HG03045 (cell line): ENCODE measurements around the gene ARID1B.

Source experiments
- ATAC-seq: cut with Tn5 transposase; IDR thresholded peaks from one replicate; pipeline ENCODE4 v1.9.1; 2021; ENCODE audit warnings: mild to moderate bottlenecking, moderate library complexity; ENCODE audit not compliant: unreplicated experiment

The ARID1B gene

DNA sequence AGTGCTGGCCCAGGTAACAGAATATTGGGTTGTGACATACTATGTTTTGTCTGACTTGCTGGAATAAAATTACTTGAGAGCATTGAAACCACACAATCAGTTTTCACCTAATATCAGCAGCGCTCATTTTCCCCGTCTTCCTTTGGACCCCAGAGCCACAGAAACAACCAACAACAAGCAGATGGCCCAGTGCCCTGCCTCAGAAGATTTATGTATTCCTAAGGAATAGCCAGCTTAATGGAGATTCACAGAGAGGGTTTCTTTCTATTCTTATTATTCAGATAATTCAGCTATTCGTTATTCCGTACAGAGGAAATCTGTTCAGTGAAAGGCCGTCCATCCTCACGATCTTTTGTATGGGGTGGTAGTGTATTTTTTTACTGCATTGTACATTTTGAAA, 391.3 kb downstream of the ARID1B start:
- no peak for ATAC-seq

GRCh38 chr6:157169226-157169625, 392.0 kb downstream of the ARID1B start:
- no peak for ATAC-seq

DNA sequence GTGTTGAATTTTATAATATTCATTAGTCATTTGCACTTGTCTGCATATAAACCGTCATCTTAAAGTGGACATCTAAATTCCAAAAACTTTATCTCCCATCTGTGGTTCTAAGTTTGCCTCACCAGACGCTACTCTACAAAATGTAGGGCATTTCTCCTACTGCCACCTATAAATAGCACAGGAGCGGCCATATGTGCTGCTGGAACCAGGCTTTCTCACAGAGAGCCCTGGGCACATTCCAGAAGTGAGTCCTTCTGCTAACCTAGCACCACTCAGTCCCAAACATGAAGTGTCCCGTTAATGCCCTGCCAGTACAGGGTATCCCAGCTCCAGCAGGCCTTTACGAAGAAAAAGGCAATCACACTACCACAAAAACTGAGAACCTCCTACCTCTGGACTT, 392.5 kb downstream of the ARID1B start:
- no peak for ATAC-seq

DNA sequence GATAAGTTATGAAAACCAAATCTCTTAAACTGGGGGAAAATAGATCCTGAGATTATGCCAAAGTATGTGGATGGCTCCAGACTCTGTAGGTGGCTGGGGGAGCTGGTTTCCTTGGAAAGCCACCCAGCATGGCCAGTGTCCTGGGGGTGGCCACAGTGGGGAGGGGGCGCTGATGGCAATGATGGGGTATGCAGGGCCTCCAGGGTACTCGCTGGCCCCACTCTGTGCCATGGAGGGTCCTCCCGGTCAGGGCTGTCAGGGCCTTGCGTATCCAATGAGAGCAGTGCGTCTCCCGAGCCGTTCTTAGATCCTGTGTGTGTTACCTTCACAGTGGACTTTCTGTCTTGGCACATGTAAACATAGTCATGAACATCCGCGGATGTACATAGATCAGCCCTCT, 393.4 kb downstream of the ARID1B start:
- ATAC-seq, result no peak

DNA sequence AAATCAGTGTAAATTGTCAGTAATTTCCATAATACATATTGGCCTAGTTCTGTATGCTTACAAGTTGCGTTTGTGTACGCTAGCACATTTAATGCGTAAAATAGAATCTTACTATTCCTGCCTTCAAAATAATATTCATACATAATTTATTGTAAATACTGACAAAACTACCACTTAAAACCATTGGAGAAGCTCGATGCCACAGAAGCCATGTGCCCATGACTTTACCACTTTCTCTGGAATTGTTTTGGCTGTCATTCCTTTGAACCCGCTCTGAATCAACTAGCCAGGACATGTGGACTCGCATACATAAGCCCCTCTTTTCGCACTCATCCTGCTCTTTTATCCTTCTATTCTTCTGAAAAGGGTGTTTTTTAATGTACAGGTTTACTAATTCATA, 394.6 kb downstream of the ARID1B start:
- no peak for ATAC-seq

- no peak for ATAC-seq
These were observed 395.1 kb downstream of the ARID1B start for GRCh38 chr6:157172231-157172701.

DNA sequence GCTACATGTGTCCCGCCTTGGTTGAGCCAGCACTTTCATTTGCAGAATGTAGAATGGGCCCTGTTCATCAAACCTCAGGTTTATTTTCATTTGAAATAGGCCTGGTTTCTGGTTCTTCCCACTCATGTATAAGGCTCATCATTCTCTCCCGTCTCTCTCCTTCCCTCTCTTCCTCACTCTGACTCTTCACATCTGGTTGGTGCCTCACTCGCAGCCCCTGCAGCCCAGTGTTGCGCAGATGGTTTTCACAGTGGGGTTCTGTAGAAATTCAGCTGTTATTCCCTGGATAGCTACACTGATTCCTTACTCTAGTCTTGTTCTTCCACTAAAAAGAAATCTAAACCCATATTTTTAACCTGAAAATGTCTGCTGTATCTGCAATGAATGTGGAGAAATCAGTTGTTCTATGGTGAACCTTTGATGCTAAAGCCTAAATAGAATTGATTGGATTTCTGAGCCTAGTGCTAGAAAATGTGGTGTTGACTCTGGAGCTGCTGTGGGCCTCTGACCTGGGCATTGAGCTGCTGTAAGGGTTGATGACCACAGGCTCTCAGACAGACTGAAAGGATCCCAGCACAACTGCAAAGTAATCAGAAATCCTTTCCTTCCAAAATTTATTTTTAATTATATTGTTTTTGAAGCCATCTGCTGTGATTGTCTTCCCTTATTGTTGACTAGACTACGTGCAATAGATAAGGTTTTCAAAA, 395.8 kb downstream of the ARID1B start:
- no peak for ATAC-seq

DNA sequence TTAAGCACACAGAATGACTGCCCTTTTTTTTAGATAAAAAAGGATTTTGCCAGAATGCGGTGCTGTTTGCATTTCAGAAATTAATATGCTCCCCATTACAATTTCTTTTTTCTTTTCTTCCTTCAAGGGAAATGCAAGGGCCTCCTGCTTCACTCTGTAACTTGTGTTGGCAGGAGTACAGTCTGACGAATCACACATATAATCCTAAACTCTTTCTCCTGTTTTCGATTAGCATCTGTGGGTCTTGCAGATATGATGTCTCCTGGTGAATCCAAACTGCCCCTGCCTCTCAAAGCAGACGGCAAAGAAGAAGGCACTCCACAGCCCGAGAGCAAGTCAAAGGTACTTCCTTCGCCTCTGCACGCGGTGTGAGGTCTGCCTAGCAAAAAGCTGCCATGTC, 396.6 kb downstream of the ARID1B start:
- ATAC-seq, result no peak

- ATAC-seq, result no peak
These were observed 397.6 kb downstream of the ARID1B start for GRCh38 chr6:157174731-157175130.

DNA sequence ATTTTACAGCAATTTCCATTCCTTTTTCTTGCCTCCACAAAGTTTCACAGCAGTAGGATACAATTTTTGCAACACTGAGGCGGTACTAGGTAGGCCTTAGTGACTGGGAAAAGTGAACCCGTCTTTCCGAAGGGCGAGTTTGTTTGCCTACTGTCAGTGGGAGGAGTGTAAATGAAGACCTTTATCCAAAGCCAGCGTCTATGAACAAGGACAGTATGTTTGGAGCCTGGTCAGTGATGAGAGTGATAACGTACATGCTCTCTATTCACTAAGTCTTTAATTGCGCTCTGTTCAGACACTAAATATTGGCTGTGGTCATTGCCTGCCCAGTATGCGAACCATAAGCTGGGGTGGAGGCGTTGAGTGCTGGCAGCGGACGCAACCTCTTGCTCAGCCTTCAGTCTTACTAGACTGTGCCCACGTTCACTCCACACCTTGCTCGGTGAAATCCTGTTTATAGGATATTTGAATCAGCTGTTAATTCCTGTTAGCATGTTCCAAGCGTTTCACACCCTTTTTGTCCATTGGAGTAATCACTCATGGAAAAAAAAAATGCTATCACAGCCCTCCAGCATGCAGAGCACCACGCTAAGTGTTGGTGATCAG, 400.7 kb downstream of the ARID1B start:
- ATAC-seq, result no peak

GRCh38 chr6:157181649-157182048, 404.5 kb downstream of the ARID1B start:
- no peak for ATAC-seq

GRCh38 chr6:157182503-157183264, 405.5 kb downstream of the ARID1B start:
- ATAC-seq, result no peak

GRCh38 chr6:157184202-157185015, 407.2 kb downstream of the ARID1B start:
- ATAC-seq, result no peak

- ATAC-seq, result no peak
These were observed 408.0 kb downstream of the ARID1B start for GRCh38 chr6:157185171-157185570.

DNA sequence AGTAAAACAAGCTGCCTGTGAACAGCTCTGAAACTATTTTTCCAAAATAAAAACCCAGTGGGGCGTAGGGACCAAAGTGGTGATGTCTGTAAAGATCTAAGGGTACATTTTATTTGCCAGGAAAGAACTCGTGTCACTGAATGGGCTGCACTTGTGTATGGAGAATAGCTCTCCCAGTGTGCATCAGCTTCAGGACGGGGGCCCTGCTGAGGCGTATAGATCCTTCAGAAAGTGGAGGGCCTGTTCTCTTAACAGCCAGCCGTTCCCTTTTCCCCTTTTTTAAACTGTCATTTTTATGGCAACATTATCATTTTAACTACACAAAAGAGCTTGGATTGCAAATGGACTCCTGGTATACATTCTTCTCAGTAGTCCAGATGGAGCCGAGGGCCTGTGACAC, 408.8 kb downstream of the ARID1B start:
- ATAC-seq, result no peak

- ATAC-seq, result no peak
These were observed 409.6 kb downstream of the ARID1B start for GRCh38 chr6:157186785-157187181.

DNA sequence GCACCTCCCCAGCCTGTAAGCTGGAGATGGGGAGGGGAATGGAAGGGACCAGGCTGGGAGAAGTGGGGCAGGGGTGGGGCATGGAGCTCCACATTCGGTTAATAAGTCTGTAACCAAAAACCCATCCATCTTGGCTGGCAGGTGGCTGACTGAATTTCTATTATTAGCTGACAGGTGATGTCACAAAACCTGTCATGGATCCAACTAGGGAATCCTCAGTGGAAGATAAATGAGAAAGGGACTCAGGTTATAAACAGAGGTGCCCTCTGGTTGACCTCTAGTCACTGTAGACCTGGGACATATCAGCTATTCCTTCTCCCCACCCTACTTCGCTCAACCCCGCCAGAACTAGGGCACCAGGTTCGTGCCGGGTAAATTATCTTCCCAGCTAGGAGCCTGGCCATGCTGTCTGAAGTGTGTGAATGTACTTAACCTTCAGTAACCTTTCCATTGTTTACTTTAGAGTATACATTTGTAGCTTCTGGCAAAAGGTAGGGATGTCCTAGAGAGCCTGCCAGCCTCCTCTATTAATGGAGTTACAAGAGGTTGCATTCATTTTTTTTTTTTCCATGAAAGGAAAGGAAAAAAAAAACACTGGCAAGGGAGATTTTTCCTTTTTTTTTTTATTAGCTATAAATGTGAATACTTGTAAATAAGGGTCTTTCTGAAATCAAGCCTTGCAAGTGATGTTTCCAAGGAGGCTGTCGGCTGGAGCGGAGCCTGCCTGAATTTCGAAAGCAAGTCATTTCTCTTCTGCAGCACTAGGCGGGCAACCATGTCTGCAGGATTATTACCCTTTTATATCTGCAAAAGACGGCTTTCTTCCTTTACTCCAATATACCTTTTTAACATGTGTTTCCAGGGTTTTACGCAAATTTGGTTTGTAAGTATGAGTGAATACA, 410.3 kb downstream of the ARID1B start:
- ATAC-seq, result no peak

DNA sequence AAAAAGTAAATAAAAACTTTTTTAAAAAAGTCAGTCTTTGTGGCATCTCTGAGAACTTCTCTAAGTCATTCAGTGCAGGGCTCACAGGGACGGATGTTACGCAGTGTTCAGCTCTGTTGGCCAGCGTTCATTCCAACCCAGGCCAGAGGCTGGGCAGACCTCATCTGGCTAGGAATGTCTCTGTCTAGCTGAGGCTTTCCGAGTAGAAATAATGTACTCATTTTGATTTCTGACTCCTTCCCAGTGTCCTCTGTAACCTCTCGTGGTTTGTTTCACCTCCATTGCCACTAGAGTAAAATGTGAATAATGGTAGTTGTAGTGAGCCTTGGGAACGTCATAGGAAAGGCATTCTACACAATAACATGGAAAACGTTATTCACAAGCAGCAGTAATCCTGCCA, 411.0 kb downstream of the ARID1B start:
- ATAC-seq, result no peak

GRCh38 chr6:157193443-157193996, 416.3 kb downstream of the ARID1B start:
- no peak for ATAC-seq

DNA sequence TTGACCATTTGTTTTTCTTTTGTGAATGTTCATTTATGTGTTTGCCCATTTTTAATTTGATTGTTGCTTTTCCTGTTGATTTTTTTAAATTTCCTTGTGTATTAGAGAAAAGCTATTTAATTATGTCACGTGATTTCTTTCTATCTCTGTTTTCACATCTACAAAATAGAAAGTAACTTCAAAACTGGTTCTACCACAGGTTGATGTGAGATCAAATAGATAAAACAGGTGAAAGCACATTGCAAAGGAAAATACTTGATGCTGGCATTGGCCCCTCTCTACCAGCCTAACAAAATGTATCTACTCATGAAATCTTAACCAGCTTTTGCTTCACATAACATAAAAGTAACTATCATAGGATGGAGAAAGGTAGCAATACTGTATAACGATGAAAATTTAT, 416.9 kb downstream of the ARID1B start:
- no peak for ATAC-seq
